SU-DHL-6 (cell line): ENCODE results near the gene FBN3.
"Not testable (repeated sequence)": the region's sequence is repeated elsewhere in the genome, so short reads cannot be mapped to it uniquely, and the experiment has no call there.

Experiments used
- H2AFZ ChIP-seq: fragments of 200-600 bp; sonication (generic); 2 replicates; pipeline ENCODE4 v1.6.1; 2014; ENCODE audit warnings: low read depth, mild to moderate bottlenecking, moderate library complexity, mixed read lengths, antibody characterized with exemption, low read length; ENCODE audit not compliant: severe bottlenecking
- H3F3A ChIP-seq: fragments of 200-600 bp; shearing (Covaris generic); 2 replicates; pipeline ENCODE4 v1.6.0; 2016; ENCODE audit warnings: antibody characterized with exemption, mild to moderate bottlenecking; ENCODE audit not compliant: insufficient read depth
- H3K27ac ChIP-seq: fragments of 200-600 bp; sonication (generic); 2 replicates; pipeline ENCODE4 v1.5.1; 2016; ENCODE audit warnings: low read depth, mild to moderate bottlenecking, low read length, moderate library complexity, mixed read lengths
- H3K27me3 ChIP-seq: fragments of 200-600 bp; sonication (generic), shearing (Covaris generic); 2 replicates; pipeline ENCODE4 v1.6.0; 2014; ENCODE audit warnings: mild to moderate bottlenecking, low read length
- H3K36me3 ChIP-seq: fragments of 200-600 bp; sonication (generic); 2 replicates; pipeline ENCODE4 v1.6.1; 2014; ENCODE audit warnings: mild to moderate bottlenecking, low read length, mixed read lengths
- H3K4me2 ChIP-seq: fragments of 300-600, 200-600 bp; shearing (Covaris generic), sonication (generic); 2 replicates; pipeline ENCODE4 v1.6.0; 2014; ENCODE audit warnings: low read length, low read depth, mild to moderate bottlenecking; ENCODE audit not compliant: poor library complexity, severe bottlenecking
- H3K4me3 ChIP-seq: fragments of 200-600 bp; sonication (generic); 2 replicates; pipeline ENCODE4 v1.5.1; 2014; ENCODE audit warnings: antibody characterized with exemption, low read length, mild to moderate bottlenecking, mixed read lengths; ENCODE audit not compliant: insufficient read depth, poor library complexity, severe bottlenecking
- H3K79me2 ChIP-seq: fragments of 200-600 bp; sonication (generic); 2 replicates; pipeline ENCODE4 v1.6.1; 2014; ENCODE audit warnings: mild to moderate bottlenecking, low read length, moderate library complexity; ENCODE audit not compliant: insufficient read depth
- H3K9ac ChIP-seq: fragments of 200-600 bp; sonication (generic); 2 replicates; pipeline ENCODE4 v1.7.0; 2014; ENCODE audit warnings: mild to moderate bottlenecking, low read length
- H3K9me2 ChIP-seq: fragments of 200-600 bp; sonication (generic); replicated peaks from 2 replicates; pipeline ENCODE4 v1.6.1; 2014; ENCODE audit warnings: low read length; ENCODE audit not compliant: insufficient read depth
- H3K9me3 ChIP-seq: fragments of 200-600 bp; sonication (generic); 2 replicates; pipeline ENCODE4 v1.6.1; 2014; ENCODE audit warnings: low read length, mixed read lengths; ENCODE audit not compliant: insufficient read depth
- H4K20me1 ChIP-seq: fragments of 200-600 bp; sonication (generic); 2 replicates; pipeline ENCODE4 v1.6.1; 2014; ENCODE audit warnings: low read depth, mild to moderate bottlenecking, antibody characterized with exemption, low read length, moderate library complexity, mixed read lengths
- CTCF ChIP-seq: fragments of 200-600 bp; sonication (generic); IDR thresholded peaks from one replicate; pipeline ENCODE4 v1.5.1; 2017; ENCODE audit warnings: antibody characterized with exemption, mild to moderate bottlenecking, low read length, moderate library complexity; ENCODE audit not compliant: insufficient read depth, poor library complexity, severe bottlenecking
- EZH2phosphoT487 ChIP-seq: fragments of 200-600 bp; sonication (generic), shearing (Covaris generic); conservative IDR thresholded peaks from 2 replicates; pipeline ENCODE4 v1.6.1; 2018; ENCODE audit warnings: mild to moderate bottlenecking, antibody characterized with exemption, low read length, moderate library complexity, mixed read lengths

FBN3 gene

GRCh38 chr19:8163759-8164158, 14.4 kb upstream of the FBN3 start:
- Histone ChIP-seq H3K27ac (no peak overlapping the region), H3K4me3 (no peak overlapping the region), H3K4me2 (no peak overlapping the region)

GRCh38 chr19:8161135-8161646, 11.8 kb upstream of the FBN3 start:
- TF ChIP-seq CTCF (no peak), EZH2phosphoT487 (no peak)
- no peak overlapping the region for H2AFZ ChIP-seq
- no peaks in the 10 kb centered on the region for H3K9me3 ChIP-seq
- H3K4me3 ChIP-seq: no peak overlapping the region
- no peak overlapping the region for H3K9ac ChIP-seq
- H4K20me1 ChIP-seq: no peaks in the 10 kb centered on the region
- no peaks in the 10 kb centered on the region for H3K79me2 ChIP-seq
- H3K9me2 ChIP-seq: no peaks in the 10 kb centered on the region
- no peaks in the 10 kb centered on the region for H3K27me3 ChIP-seq
- no peak overlapping the region for H3K27ac ChIP-seq
- no peaks in the 10 kb centered on the region for H3F3A ChIP-seq
- H3K4me2 ChIP-seq: no peak overlapping the region
- H3K36me3 ChIP-seq: no peaks in the 10 kb centered on the region

More at GRCh38 chr19:8163759-8164158, 14.4 kb upstream of the FBN3 start:
- no peaks in the 10 kb centered on the region for H3K9me2 ChIP-seq
- no peaks in the 10 kb centered on the region for H3K79me2 ChIP-seq
- no peak overlapping the region for H2AFZ ChIP-seq
- no peak overlapping the region for H3K9ac ChIP-seq
- no peaks in the 10 kb centered on the region for H3K9me3 ChIP-seq
- H4K20me1 ChIP-seq: no peaks in the 10 kb centered on the region
- TF ChIP-seq CTCF (no peak), EZH2phosphoT487 (no peak)
- no peaks in the 10 kb centered on the region for H3K27me3 ChIP-seq
- H3K36me3 ChIP-seq: no peaks in the 10 kb centered on the region
- no peaks in the 10 kb centered on the region for H3F3A ChIP-seq

GRCh38 chr19:8159322-8159721, 9.9 kb upstream of the FBN3 start:
- H3K27me3 ChIP-seq, H3K4me2 ChIP-seq, H3K9ac ChIP-seq: not testable (repeated sequence)

GRCh38 chr19:8158411-8159074, 9.2 kb upstream of the FBN3 start:
- Histone ChIP-seq H3K4me2 (no peak overlapping the region), H2AFZ (no peak overlapping the region), H3K79me2 (no peaks in the 10 kb centered on the region), H3K9me3 (no peaks in the 10 kb centered on the region), H3K9ac (no peak overlapping the region), H3K27ac (no peak overlapping the region), H4K20me1 (no peaks in the 10 kb centered on the region), H3F3A (no peaks in the 10 kb centered on the region), H3K9me2 (no peaks in the 10 kb centered on the region), H3K36me3 (no peaks in the 10 kb centered on the region), H3K4me3 (no peak overlapping the region), H3K27me3 (no peaks in the 10 kb centered on the region)
- TF ChIP-seq EZH2phosphoT487 (no peak), CTCF (peak; percentile 57)

More at GRCh38 chr19:8159322-8159721, 9.9 kb upstream of the FBN3 start:
- H4K20me1 ChIP-seq, H3K9me3 ChIP-seq, H3F3A ChIP-seq, H3K79me2 ChIP-seq, H3K4me3 ChIP-seq, H2AFZ ChIP-seq, H3K36me3 ChIP-seq, H3K9me2 ChIP-seq, H3K27ac ChIP-seq: not testable (repeated sequence)
